Activated naive CD4-positive, alpha-beta T cell treated with anti-CD3 and anti-CD28 coated beads, Interleukin-2, amount 50 U/mL, for 16 hours (primary cell): ENCODE data around the gene MICU1.
"Not testable (repeated sequence)": the region's sequence is repeated elsewhere in the genome, so short reads cannot be mapped to it uniquely, and the experiment has no call there.

Experiments used
- DNase-seq: peaks from one replicate; pipeline ENCODE4 v3.0.0-alpha.2; 2020

MICU1 gene

GRCh38 chr10:72375585-72375984 lies 250.3 kb downstream of the MICU1 start:
- DNase-seq, result no peak

- no peak for DNase-seq
Observed at GRCh38 chr10:72375173-72375572, 250.7 kb downstream of the MICU1 start.

GRCh38 chr10:72370201-72370722 lies 255.6 kb downstream of the MICU1 start:
- no peak for DNase-seq

GRCh38 chr10:72367301-72367960 lies 258.4 kb downstream of the MICU1 start:
- DNase-seq, result no peak

- no peak for DNase-seq
Observed at GRCh38 chr10:72365106-72365895, 260.6 kb downstream of the MICU1 start.

GRCh38 chr10:72364239-72364777 lies 261.6 kb downstream of the MICU1 start:
- peak; percentile 85 for DNase-seq

- no peak for DNase-seq
Observed at GRCh38 chr10:72356987-72357386, 268.9 kb downstream of the MICU1 start.

GRCh38 chr10:72356115-72356514 lies 269.8 kb downstream of the MICU1 start:
- DNase-seq, result no peak

GRCh38 chr10:72355214-72355555 lies 270.7 kb downstream of the MICU1 start:
- no peak for DNase-seq

GRCh38 chr10:72354356-72355213 lies 271.3 kb downstream of the MICU1 start, which contains the start of gene DNAJB12:
DNAJB12 (minus strand) TSS chr10:72354919; CDS start chr10:72354897, 22 bp downstream.
- peak; percentile 91 for DNase-seq

GRCh38 chr10:72353965-72354355 lies 271.9 kb downstream of the MICU1 start:
- no peak for DNase-seq

GRCh38 chr10:72353028-72353964 lies 272.6 kb downstream of the MICU1 start:
- DNase-seq, result no peak

GRCh38 chr10:72351479-72351878 lies 274.4 kb downstream of the MICU1 start:
- DNase-seq, result no peak

GRCh38 chr10:72349438-72349837 lies 276.4 kb downstream of the MICU1 start:
- DNase-seq, result no peak

GRCh38 chr10:72348282-72348681 lies 277.6 kb downstream of the MICU1 start:
- no peak for DNase-seq

- not testable (repeated sequence) for DNase-seq
Observed at GRCh38 chr10:72346117-72346516, 279.8 kb downstream of the MICU1 start.

- no peak for DNase-seq
Observed at GRCh38 chr10:72344932-72345331, 280.9 kb downstream of the MICU1 start.

GRCh38 chr10:72342911-72343310 lies 283.0 kb downstream of the MICU1 start:
- no peak for DNase-seq

- peak; percentile 78 for DNase-seq
Observed at GRCh38 chr10:72340510-72341261, 285.2 kb downstream of the MICU1 start.

- DNase-seq, result no peak
Observed at GRCh38 chr10:72338180-72338579, 287.7 kb downstream of the MICU1 start.

GRCh38 chr10:72337722-72338121 lies 288.2 kb downstream of the MICU1 start:
- no peak for DNase-seq
